Naive B cell (primary cell): ENCODE measurements around the gene NCF1. TPM values are rescaled to one million over a fixed set of nuclear protein-coding genes. Genes with fewer than 3 reads are reported as not detected.
"Not testable (repeated sequence)": the region's sequence is repeated elsewhere in the genome, so short reads cannot be mapped to it uniquely, and the experiment has no call there.

Experiments used
- ATAC-seq, 2 donors: fragments of 150-1000 bp; cut with Tn5 transposase; 2 replicates each; pipeline ENCODE4 v1.10.0; 2021; ENCODE audit warnings: low read depth in 2 of 2, mild to moderate bottlenecking in 2 of 2, moderate library complexity in 2 of 2
- DNase-seq: peaks from one replicate; pipeline ENCODE4 v3.0.0; 2022
- H3K27ac Mint-ChIP-seq, 6 donors: one replicate each; pipeline ENCODE4 v1.8.0; 2020 to 2022; ENCODE audit warnings: mild to moderate bottlenecking in 6 of 6, mixed read lengths in 6 of 6, moderate library complexity in 5 of 6, inconsistent platforms in 2 of 6
- H3K27me3 Mint-ChIP-seq, 3 donors: one replicate each; pipeline ENCODE4 v1.8.0; 2021 to 2022; ENCODE audit warnings: mixed read lengths in 3 of 3, mild to moderate bottlenecking in 1 of 3
- H3K36me3 Mint-ChIP-seq, 2 donors: one replicate each; pipeline ENCODE4 v1.8.0; 2020 to 2022; ENCODE audit warnings: mixed read lengths in 2 of 2, inconsistent platforms in 1 of 2, mild to moderate bottlenecking in 1 of 2
- H3K4me1 Mint-ChIP-seq, 3 donors: one replicate each; pipeline ENCODE4 v1.8.0; 2020 to 2022; ENCODE audit warnings: mixed read lengths in 3 of 3, inconsistent platforms in 1 of 3, mild to moderate bottlenecking in 1 of 3, moderate library complexity in 1 of 3
- H3K4me3 Mint-ChIP-seq, 8 donors: one replicate each; pipeline ENCODE4 v1.8.0; 2020 to 2022; ENCODE audit warnings: mild to moderate bottlenecking in 8 of 8, mixed read lengths in 8 of 8, moderate library complexity in 8 of 8, inconsistent platforms in 2 of 8
- H3K9me3 Mint-ChIP-seq, 7 donors: one replicate each; pipeline ENCODE4 v1.8.0; 2020 to 2022; ENCODE audit warnings: mixed read lengths in 7 of 7, mild to moderate bottlenecking in 5 of 7, inconsistent platforms in 2 of 7, moderate library complexity in 1 of 7
- polyA plus RNA-seq, 6 donors: library from polyadenylated mRNA; unstranded; fragments of 300-500 nt; fragmentation: Illumina TruSeq; gene quantifications; one replicate each; pipeline ENCODE4 v1.2.3, GENCODE V29; 2021; ENCODE audit warnings: low read depth in 6 of 6

NCF1 gene
- polyA plus RNA-seq, 6 donors from 2014 or later = 301 to 589 (median 335) TPM

- not testable (repeated sequence) for H3K4me1 Mint-ChIP-seq, H3K27me3 Mint-ChIP-seq, H3K36me3 Mint-ChIP-seq, H3K9me3 Mint-ChIP-seq, DNase-seq
- ATAC-seq = peak; percentile 4 to 8
- peak overlapping the region in 2 of 6 donors; percentile 75 to 90 for H3K27ac Mint-ChIP-seq
- H3K4me3 Mint-ChIP-seq = peak overlapping the region in 1 of 8 donors; percentile 70
These were observed 7.3 kb upstream of the NCF1 start for GRCh38 chr7:74766509-74766908.

- peak overlapping the region in 2 of 8 donors; percentile 60 to 70 for H3K4me3 Mint-ChIP-seq
- H3K36me3 Mint-ChIP-seq, H3K9me3 Mint-ChIP-seq, ATAC-seq, H3K27me3 Mint-ChIP-seq, DNase-seq, H3K4me1 Mint-ChIP-seq: not testable (repeated sequence)
- H3K27ac Mint-ChIP-seq = peak overlapping the region in 4 of 6 donors; percentile 75 to 91 (median 86)
These were observed 6.8 kb upstream of the NCF1 start for GRCh38 chr7:74766991-74767390.

- not testable (repeated sequence) for H3K4me1 Mint-ChIP-seq, H3K36me3 Mint-ChIP-seq, H3K27me3 Mint-ChIP-seq, H3K4me3 Mint-ChIP-seq, DNase-seq, ATAC-seq, H3K9me3 Mint-ChIP-seq
- peak overlapping the region in 1 of 6 donors; percentile 44 for H3K27ac Mint-ChIP-seq
These were observed 3.7 kb upstream of the NCF1 start for GRCh38 chr7:74770062-74770461.

GRCh38 chr7:74772093-74772492 lies 1.7 kb upstream of the NCF1 start:
- peak overlapping the region in 1 of 6 donors; percentile 77 for H3K27ac Mint-ChIP-seq
- not testable (repeated sequence) for H3K9me3 Mint-ChIP-seq, H3K4me1 Mint-ChIP-seq, ATAC-seq, DNase-seq, H3K27me3 Mint-ChIP-seq, H3K4me3 Mint-ChIP-seq, H3K36me3 Mint-ChIP-seq

- H3K4me3 Mint-ChIP-seq, H3K27ac Mint-ChIP-seq, H3K9me3 Mint-ChIP-seq, DNase-seq, H3K27me3 Mint-ChIP-seq, ATAC-seq, H3K4me1 Mint-ChIP-seq, H3K36me3 Mint-ChIP-seq: not testable (repeated sequence)
These were observed 1.3 kb downstream of the NCF1 start for GRCh38 chr7:74775111-74775510.

- not testable (repeated sequence) for H3K36me3 Mint-ChIP-seq, H3K27ac Mint-ChIP-seq, H3K4me1 Mint-ChIP-seq, H3K4me3 Mint-ChIP-seq, DNase-seq, ATAC-seq, H3K9me3 Mint-ChIP-seq, H3K27me3 Mint-ChIP-seq
These were observed 5.2 kb downstream of the NCF1 start for GRCh38 chr7:74779053-74779452.

GRCh38 chr7:74781746-74782145 lies 7.9 kb downstream of the NCF1 start:
- not testable (repeated sequence) for H3K9me3 Mint-ChIP-seq, H3K27me3 Mint-ChIP-seq, H3K4me3 Mint-ChIP-seq, ATAC-seq, DNase-seq, H3K36me3 Mint-ChIP-seq, H3K4me1 Mint-ChIP-seq, H3K27ac Mint-ChIP-seq

GRCh38 chr7:74783595-74783994 lies 9.8 kb downstream of the NCF1 start:
- not testable (repeated sequence) for ATAC-seq, H3K36me3 Mint-ChIP-seq, H3K4me1 Mint-ChIP-seq, DNase-seq, H3K27me3 Mint-ChIP-seq, H3K27ac Mint-ChIP-seq, H3K9me3 Mint-ChIP-seq
- peak overlapping the region in 1 of 8 donors; percentile 44 for H3K4me3 Mint-ChIP-seq

GRCh38 chr7:74788369-74789150 lies 14.7 kb downstream of the NCF1 start:
- Mint-ChIP-seq H3K4me3 (peak overlapping the region in 7 of 8 donors; percentile 34 to 75 (median 63)), H3K27ac (peak overlapping the region in 1 of 6 donors; percentile 53)
- not testable (repeated sequence) for H3K4me1 Mint-ChIP-seq, H3K36me3 Mint-ChIP-seq, H3K9me3 Mint-ChIP-seq, H3K27me3 Mint-ChIP-seq
- DNase-seq (peak; percentile 97), ATAC-seq (peak; percentile 81 to 84)

- H3K4me3 Mint-ChIP-seq, H3K36me3 Mint-ChIP-seq, H3K27me3 Mint-ChIP-seq, H3K4me1 Mint-ChIP-seq, DNase-seq, H3K9me3 Mint-ChIP-seq: not testable (repeated sequence)
- peak; percentile 6 to 10 for ATAC-seq
- peak overlapping the region in 1 of 6 donors; percentile 88 for H3K27ac Mint-ChIP-seq
These were observed 15.5 kb downstream of the NCF1 start for GRCh38 chr7:74789200-74789736.

- DNase-seq, ATAC-seq, H3K27me3 Mint-ChIP-seq, H3K4me3 Mint-ChIP-seq, H3K9me3 Mint-ChIP-seq, H3K27ac Mint-ChIP-seq, H3K36me3 Mint-ChIP-seq, H3K4me1 Mint-ChIP-seq: not testable (repeated sequence)
These were observed 24.2 kb downstream of the NCF1 start for GRCh38 chr7:74797848-74798622.

- not testable (repeated sequence) for H3K27me3 Mint-ChIP-seq, H3K9me3 Mint-ChIP-seq, H3K36me3 Mint-ChIP-seq, H3K4me3 Mint-ChIP-seq, ATAC-seq, DNase-seq, H3K27ac Mint-ChIP-seq, H3K4me1 Mint-ChIP-seq
These were observed 24.8 kb downstream of the NCF1 start for GRCh38 chr7:74798644-74799043.

- H3K27ac Mint-ChIP-seq, H3K36me3 Mint-ChIP-seq, H3K27me3 Mint-ChIP-seq, DNase-seq, H3K4me1 Mint-ChIP-seq, H3K9me3 Mint-ChIP-seq: not testable (repeated sequence)
- H3K4me3 Mint-ChIP-seq = peak overlapping the region in 1 of 8 donors; percentile 53
- peak; percentile 88 to 94 for ATAC-seq
These were observed 42.1 kb downstream of the NCF1 start for GRCh38 chr7:74815882-74816281.
